Raji (cell line): ENCODE measurements around the gene ZNF644.

Experiments used
- POLR2A ChIP-seq: IDR thresholded peaks from 2 replicates; pipeline ENCODE4 v1.6.1; 2011; ENCODE audit warnings: low read depth, low read length, control low read depth; ENCODE audit not compliant: insufficient read depth

ZNF644 gene

DNA sequence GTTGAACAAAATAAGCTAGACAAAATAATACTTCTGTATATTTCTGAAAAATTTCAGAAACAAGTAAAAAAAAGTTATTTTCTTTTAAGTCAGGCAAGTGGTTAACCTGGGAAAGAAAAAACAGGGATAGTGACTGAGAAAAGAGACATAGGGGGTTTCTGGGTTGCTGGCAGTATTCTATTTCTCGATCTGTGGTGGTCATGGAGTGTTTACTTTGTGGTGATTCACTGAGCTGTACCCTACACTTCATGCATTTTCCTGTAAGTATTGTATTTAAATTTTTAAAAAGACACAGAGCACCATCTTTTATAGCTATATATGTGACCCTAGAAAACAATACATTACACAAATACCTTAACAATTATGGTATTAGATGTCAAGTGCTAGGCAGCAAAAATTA lies 58.2 kb downstream of the ZNF644 start:
- no peak for TF ChIP-seq POLR2A

- no peak for TF ChIP-seq POLR2A
These were observed 58.6 kb downstream of the ZNF644 start for GRCh38 chr1:90963236-90963635.

DNA sequence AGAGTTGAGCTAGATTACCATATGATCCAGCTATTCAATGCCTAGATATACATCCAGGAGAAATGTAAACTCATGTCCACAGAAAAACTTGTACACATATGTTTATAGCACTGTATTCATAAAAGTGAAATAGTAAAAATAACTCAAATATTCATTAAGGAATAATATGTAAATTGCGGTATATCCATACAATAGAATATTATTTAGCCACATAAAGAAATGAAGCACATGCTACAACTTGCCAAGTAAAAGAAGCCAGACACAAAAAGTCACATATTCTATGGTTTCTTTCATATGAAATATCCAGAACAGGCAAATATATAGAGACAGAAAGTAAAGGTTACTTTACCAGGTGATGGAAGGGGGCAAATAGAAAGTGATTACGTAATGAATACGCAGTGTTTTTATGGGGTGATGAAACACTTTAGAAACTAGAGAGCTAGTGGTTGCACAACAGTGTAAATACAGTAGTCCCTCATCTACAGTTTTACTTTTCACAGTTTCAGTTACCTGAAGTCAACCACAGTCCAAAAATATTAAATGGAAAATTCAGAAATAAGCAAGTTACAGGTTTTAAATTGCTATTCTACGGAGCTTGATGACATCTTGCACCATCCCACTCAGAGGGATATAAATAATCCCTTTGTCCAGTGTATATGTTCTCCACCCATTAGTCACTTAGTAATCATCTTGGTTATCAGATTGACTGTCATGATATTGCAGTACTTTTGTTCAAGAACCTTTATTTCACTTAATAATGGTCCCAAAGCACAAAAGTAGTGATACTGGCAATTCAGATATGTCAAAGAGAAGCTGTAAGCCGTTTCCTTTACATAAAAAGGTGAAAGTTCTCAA lies 62.3 kb downstream of the ZNF644 start:
- TF ChIP-seq POLR2A, result no peak

- no peak for TF ChIP-seq POLR2A
These were observed 64.3 kb downstream of the ZNF644 start for GRCh38 chr1:90957497-90957896.

DNA sequence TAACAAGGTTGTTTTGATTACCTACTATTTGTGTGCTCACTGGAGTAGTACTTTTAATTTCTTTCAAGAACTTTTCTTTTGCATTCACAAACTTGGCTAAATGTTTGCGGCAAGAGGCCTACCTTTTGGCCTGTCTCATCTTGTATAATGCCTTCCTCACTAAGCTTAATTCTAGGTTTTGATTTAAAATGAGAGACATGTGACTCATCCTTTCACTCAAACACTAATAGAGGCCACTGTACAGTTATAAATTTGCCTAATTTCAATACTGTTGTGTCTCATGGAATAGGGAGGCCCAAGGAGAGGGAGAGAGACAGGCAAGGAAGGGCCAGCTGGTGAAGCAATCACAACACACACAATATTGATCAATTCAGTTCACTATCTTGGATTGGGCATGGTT lies 66.1 kb downstream of the ZNF644 start:
- TF ChIP-seq POLR2A, result no peak

DNA sequence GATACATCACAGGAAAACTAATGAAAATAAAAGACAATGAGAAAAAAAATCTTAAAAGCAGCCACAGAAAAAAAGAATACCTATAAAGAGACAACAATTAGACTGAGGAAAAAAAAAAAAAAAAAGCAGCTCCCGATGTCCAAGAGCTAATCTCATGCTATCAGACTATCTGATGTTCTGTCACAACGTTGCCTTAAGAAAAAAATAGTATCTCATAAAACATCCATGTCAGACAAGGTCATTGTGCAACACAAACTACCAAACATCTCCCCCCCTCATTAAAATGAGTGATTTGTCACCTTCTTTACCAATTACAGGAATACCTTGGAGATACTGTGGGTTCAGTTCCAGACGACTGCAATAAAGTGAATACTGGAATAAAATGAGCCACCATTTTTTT lies 68.9 kb downstream of the ZNF644 start:
- TF ChIP-seq POLR2A, result no peak

DNA sequence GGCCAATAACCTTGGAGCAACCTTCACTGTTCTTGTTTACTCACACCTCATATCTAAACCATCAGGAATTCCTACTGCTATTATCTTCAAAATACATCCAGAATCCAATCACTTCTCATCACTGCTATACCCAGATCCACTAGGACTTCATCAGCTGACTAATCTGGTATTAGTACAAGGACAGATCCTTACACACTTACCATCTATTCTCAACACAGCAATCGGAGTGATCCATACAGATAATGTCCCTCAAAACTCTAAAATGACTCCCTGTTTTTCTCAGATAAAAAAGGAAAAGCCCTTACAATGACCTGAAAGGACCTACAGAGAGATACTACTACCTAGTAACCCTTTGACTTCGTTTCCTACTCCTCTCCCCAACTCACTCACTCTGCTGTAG lies 70.8 kb downstream of the ZNF644 start:
- TF ChIP-seq POLR2A, result no peak

GRCh38 chr1:90948301-90948700 lies 73.5 kb downstream of the ZNF644 start:
- no peak for TF ChIP-seq POLR2A

GRCh38 chr1:90946630-90947029 lies 75.2 kb downstream of the ZNF644 start:
- no peak for TF ChIP-seq POLR2A

- TF ChIP-seq POLR2A, result no peak
These were observed 76.5 kb downstream of the ZNF644 start for GRCh38 chr1:90945287-90945686.

DNA sequence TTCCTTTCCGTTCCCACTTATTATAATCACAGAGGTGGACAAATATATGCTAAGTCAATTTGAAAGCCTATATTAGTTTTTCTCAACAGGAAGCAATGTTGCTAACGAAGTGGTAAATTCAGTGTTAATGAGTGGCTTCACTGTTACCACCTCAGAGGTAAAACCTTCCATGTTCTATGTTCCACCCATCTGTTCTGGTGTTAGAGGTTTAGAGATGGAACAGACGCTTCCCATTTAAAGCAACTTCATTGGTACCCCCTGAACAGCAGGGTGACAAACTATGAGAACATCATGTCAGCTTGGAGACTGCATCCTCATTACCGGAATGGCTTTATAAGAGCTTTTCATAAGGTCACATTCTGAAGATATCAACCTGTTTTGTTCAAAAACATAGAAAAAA lies 77.9 kb downstream of the ZNF644 start:
- TF ChIP-seq POLR2A, result no peak

- TF ChIP-seq POLR2A, result no peak
These were observed 81.1 kb downstream of the ZNF644 start for GRCh38 chr1:90940746-90941145.

DNA sequence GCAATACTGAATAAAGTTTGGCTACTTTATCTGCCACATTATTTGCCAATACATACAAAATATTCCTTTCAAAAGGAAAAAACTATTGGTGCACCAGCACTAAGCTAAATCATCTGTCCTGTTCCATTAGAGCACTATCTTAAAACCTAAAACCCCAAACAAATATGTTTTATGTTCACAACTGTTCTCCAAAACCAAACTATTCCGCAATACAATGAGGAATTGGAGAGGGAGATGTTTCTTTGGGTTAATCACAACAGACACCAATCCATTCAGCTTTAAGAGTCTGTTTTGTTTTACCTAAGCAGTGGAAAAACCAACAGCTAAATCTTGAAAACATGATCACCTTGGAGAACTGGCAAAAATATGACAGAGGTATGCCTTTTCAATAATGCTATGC lies 85.1 kb downstream of the ZNF644 start:
- no peak for TF ChIP-seq POLR2A

DNA sequence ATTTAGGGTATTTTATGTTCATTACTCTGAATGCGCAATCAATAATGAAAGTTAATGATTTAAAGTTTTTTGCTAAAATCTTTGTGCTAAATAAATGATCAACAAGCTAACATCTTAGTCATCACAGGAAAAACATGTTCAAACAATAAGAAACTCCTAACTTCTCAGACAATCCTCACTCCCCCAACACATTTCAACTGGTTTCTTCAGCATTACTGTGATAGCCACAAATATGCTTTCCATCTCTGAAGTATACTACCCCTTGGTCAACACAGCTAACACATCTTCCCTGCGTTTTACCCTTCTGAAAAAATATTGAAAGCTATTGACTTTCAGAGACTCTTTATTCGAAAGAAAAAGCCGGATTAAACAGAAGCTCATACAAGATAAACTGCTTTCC lies 85.8 kb downstream of the ZNF644 start:
- TF ChIP-seq POLR2A, result no peak

DNA sequence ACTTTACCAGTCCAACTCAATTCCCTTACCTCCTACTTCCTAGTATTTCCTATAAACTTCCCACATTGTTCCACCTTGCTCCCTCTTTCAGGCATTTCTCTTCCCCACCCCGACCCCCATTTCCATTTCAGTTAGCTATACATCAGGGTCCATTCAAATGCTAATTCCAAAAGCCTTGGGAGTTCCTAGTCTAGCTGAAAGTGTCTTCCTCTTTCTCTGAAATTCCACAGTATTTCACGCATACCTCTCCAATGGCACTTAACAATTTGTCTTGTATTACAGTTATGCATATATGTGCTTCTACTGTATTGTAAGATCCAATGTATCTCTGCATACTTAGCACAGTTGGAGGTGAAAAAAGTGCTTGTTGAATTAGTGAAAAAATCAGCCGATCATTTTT lies 94.9 kb downstream of the ZNF644 start:
- no peak for TF ChIP-seq POLR2A

GRCh38 chr1:90925928-90926869 lies 95.6 kb downstream of the ZNF644 start:
- TF ChIP-seq POLR2A, result no peak
